ENCODE measurements around the gene FXYD2. TPM values are rescaled to one million over a fixed set of nuclear protein-coding genes. Genes with fewer than 3 reads are reported as not detected.

The FXYD2 gene
- total and polyA plus RNA-seq, 2 experiments from 2014 or later = not detected

GRCh38 chr11:117855912-117856651 is 31.5 kb upstream of the FXYD2 start:
- WGBS, 2 experiments (ENCODE audit: low coverage in 1 of 2, low lambda C conversion rate in 2 of 2, missing lambda C conversion rate in 2 of 2) = 59 to 62% methylated on average over 13 of the region's 13 CpGs
- Histone ChIP-seq H3K27ac (no peak overlapping the region), H2AFZ (no peak overlapping the region), H3K4me2 (ENCODE audit: unreplicated experiment) (no peak overlapping the region), H3K36me3 (ENCODE audit: low read depth) (no peaks in the 10 kb centered on the region), H3K27me3 (replicated peaks; ENCODE audit: insufficient read depth) (no peaks in the 10 kb centered on the region; the same call in none of the 2 replicates), H3K79me2 (ENCODE audit: insufficient read depth) (no peaks in the 10 kb centered on the region), H3K9me2 (ENCODE audit: insufficient read depth) (no peaks in the 10 kb centered on the region), H3K9me3 (ENCODE audit: low read depth) (no peaks in the 10 kb centered on the region), H3K4me3 (no peak overlapping the region), H3K4me1 (ENCODE audit: insufficient read depth) (no peaks in the 10 kb centered on the region), H3F3A (ENCODE audit: insufficient read depth) (no peaks in the 10 kb centered on the region), H3K9ac (no peak overlapping the region), H4K20me1 (ENCODE audit: insufficient read depth) (no peaks in the 10 kb centered on the region)
- in situ Hi-C loops (cut with MboI) = no loop called here
- no peak for TF ChIP-seq EZH2phosphoT487 (IDR thresholded peaks at IDR 0.05; ENCODE audit: insufficient read depth, low read depth)
- DNase-seq = no peak

GRCh38 chr11:117855186-117855845 is 30.8 kb upstream of the FXYD2 start:
- no peak overlapping the region for H3K4me3 ChIP-seq
- H3K9ac ChIP-seq = no peak overlapping the region
- H3K36me3 ChIP-seq (ENCODE audit: low read depth) = no peaks in the 10 kb centered on the region
- WGBS, 2 experiments (ENCODE audit: low coverage in 1 of 2, low lambda C conversion rate in 2 of 2, missing lambda C conversion rate in 2 of 2) = 53 to 56% methylated on average over 7 to 12 of the region's 12 CpGs
- H3F3A ChIP-seq (ENCODE audit: insufficient read depth) = no peaks in the 10 kb centered on the region
- in situ Hi-C loops (cut with MboI) = no loop called here
- no peaks in the 10 kb centered on the region for H3K4me1 ChIP-seq (ENCODE audit: insufficient read depth)
- no peak overlapping the region for H3K27ac ChIP-seq
- H4K20me1 ChIP-seq (ENCODE audit: insufficient read depth) = no peaks in the 10 kb centered on the region
- H2AFZ ChIP-seq = no peak overlapping the region
- no peak for DNase-seq
- H3K27me3 ChIP-seq (replicated peaks; ENCODE audit: insufficient read depth) = no peaks in the 10 kb centered on the region; the same call in none of the 2 replicates
- no peak overlapping the region for H3K4me2 ChIP-seq (ENCODE audit: unreplicated experiment)
- TF ChIP-seq EZH2phosphoT487 (IDR thresholded peaks at IDR 0.05; ENCODE audit: insufficient read depth, low read depth) = no peak
- no peak for TF ChIP-seq EZH2 (IDR thresholded peaks at IDR 0.05; ENCODE audit: insufficient read depth, poor library complexity, severe bottlenecking)
- no peaks in the 10 kb centered on the region for H3K9me2 ChIP-seq (ENCODE audit: insufficient read depth)
- H3K9me3 ChIP-seq (ENCODE audit: low read depth) = no peaks in the 10 kb centered on the region
- H3K79me2 ChIP-seq (ENCODE audit: insufficient read depth) = no peaks in the 10 kb centered on the region

GRCh38 chr11:117852309-117852708 is 27.8 kb upstream of the FXYD2 start:
- H3K4me1 ChIP-seq (ENCODE audit: insufficient read depth) = no peaks in the 10 kb centered on the region
- no peaks in the 10 kb centered on the region for H3K36me3 ChIP-seq (ENCODE audit: low read depth)
- no peaks in the 10 kb centered on the region for H3K9me3 ChIP-seq (ENCODE audit: low read depth)
- no peaks in the 10 kb centered on the region for H3K9me2 ChIP-seq (ENCODE audit: insufficient read depth)
- H3K27me3 ChIP-seq (replicated peaks; ENCODE audit: insufficient read depth) = peaks cover 5% of the 10 kb centered on the region; the same call in 1 of the 2 replicates
- H4K20me1 ChIP-seq (ENCODE audit: insufficient read depth) = no peaks in the 10 kb centered on the region
- H2AFZ ChIP-seq = no peak overlapping the region
- WGBS, 2 experiments (ENCODE audit: low coverage in 1 of 2, low lambda C conversion rate in 2 of 2, missing lambda C conversion rate in 2 of 2) = 39 to 40% methylated on average over 3 of the region's 3 CpGs
- no peaks in the 10 kb centered on the region for H3F3A ChIP-seq (ENCODE audit: insufficient read depth)
- H3K79me2 ChIP-seq (ENCODE audit: insufficient read depth) = no peaks in the 10 kb centered on the region
- H3K4me3 ChIP-seq = no peak overlapping the region
- in situ Hi-C loops (cut with MboI) = no loop called here
- no peak overlapping the region for H3K9ac ChIP-seq
- H3K4me2 ChIP-seq (ENCODE audit: unreplicated experiment) = no peak overlapping the region
- DNase-seq = no peak
- TF ChIP-seq EZH2 (IDR thresholded peaks at IDR 0.05; ENCODE audit: insufficient read depth, poor library complexity, severe bottlenecking) (no peak), EZH2phosphoT487 (IDR thresholded peaks at IDR 0.05; ENCODE audit: insufficient read depth, low read depth) (no peak)
- no peak overlapping the region for H3K27ac ChIP-seq

GRCh38 chr11:117851852-117852251 is 27.3 kb upstream of the FXYD2 start:
- Histone ChIP-seq H3F3A (ENCODE audit: insufficient read depth) (no peaks in the 10 kb centered on the region), H3K4me2 (ENCODE audit: unreplicated experiment) (no peak overlapping the region), H2AFZ (no peak overlapping the region), H4K20me1 (ENCODE audit: insufficient read depth) (no peaks in the 10 kb centered on the region), H3K27me3 (replicated peaks; ENCODE audit: insufficient read depth) (peaks cover 5% of the 10 kb centered on the region; the same call in 1 of the 2 replicates), H3K4me1 (ENCODE audit: insufficient read depth) (no peaks in the 10 kb centered on the region), H3K27ac (no peak overlapping the region), H3K4me3 (no peak overlapping the region), H3K36me3 (ENCODE audit: low read depth) (no peaks in the 10 kb centered on the region), H3K9ac (no peak overlapping the region), H3K9me2 (ENCODE audit: insufficient read depth) (no peaks in the 10 kb centered on the region), H3K9me3 (ENCODE audit: low read depth) (no peaks in the 10 kb centered on the region), H3K79me2 (ENCODE audit: insufficient read depth) (no peaks in the 10 kb centered on the region)
- DNase-seq = no peak
- in situ Hi-C loops (cut with MboI) = no loop called here
- TF ChIP-seq EZH2 (IDR thresholded peaks at IDR 0.05; ENCODE audit: insufficient read depth, poor library complexity, severe bottlenecking) (no peak), EZH2phosphoT487 (IDR thresholded peaks at IDR 0.05; ENCODE audit: insufficient read depth, low read depth) (no peak)
- 18 to 19% methylated on average over 3 of the region's 3 CpGs for WGBS, 2 experiments (ENCODE audit: low coverage in 1 of 2, low lambda C conversion rate in 2 of 2, missing lambda C conversion rate in 2 of 2)

Measured in GM23248 (cell line).